AG10803 (cell line): ENCODE measurements around the gene SULF2.

Source experiments
- DNase-seq: peaks from one replicate; pipeline ENCODE4 v3.0.0; 2010; ENCODE audit warnings: low read depth
- H3K4me3 ChIP-seq: 2 replicates; pipeline ENCODE4 v1.5.1; 2011; ENCODE audit warnings: mild to moderate bottlenecking, low read length, control low read depth
- TF ChIP-seq, protein P1 (sequence below): conservative IDR thresholded peaks from 2 replicates; pipeline ENCODE4 v1.5.1; 2011; ENCODE audit warnings: mild to moderate bottlenecking, low read length, control low read depth, inconsistent platforms

SULF2 gene

DNA sequence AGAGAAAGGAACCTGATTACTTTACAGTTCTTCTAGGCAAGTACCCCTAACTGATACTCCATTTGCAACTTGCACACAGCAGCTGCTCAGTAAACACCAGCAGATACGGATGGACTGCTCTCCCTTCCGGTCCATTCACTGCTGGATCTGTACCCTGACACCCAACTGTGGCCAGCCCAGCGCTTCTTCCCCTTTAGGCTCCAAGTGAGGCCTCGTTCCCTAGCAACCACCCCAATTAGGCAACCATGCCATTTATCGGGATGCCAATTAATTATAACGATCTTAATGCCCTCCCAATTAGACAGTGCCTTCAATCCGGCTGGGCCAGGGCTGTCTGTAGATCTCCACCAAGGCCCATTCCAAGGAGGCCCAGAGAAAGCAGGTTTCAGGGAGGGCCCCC lies 3.2 kb downstream of the SULF2 start:
- DNase-seq = no peak
- TF ChIP-seq, protein P1, sequence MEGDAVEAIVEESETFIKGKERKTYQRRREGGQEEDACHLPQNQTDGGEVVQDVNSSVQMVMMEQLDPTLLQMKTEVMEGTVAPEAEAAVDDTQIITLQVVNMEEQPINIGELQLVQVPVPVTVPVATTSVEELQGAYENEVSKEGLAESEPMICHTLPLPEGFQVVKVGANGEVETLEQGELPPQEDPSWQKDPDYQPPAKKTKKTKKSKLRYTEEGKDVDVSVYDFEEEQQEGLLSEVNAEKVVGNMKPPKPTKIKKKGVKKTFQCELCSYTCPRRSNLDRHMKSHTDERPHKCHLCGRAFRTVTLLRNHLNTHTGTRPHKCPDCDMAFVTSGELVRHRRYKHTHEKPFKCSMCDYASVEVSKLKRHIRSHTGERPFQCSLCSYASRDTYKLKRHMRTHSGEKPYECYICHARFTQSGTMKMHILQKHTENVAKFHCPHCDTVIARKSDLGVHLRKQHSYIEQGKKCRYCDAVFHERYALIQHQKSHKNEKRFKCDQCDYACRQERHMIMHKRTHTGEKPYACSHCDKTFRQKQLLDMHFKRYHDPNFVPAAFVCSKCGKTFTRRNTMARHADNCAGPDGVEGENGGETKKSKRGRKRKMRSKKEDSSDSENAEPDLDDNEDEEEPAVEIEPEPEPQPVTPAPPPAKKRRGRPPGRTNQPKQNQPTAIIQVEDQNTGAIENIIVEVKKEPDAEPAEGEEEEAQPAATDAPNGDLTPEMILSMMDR = no peak
- H3K4me3 ChIP-seq = no peak overlapping the region

DNA sequence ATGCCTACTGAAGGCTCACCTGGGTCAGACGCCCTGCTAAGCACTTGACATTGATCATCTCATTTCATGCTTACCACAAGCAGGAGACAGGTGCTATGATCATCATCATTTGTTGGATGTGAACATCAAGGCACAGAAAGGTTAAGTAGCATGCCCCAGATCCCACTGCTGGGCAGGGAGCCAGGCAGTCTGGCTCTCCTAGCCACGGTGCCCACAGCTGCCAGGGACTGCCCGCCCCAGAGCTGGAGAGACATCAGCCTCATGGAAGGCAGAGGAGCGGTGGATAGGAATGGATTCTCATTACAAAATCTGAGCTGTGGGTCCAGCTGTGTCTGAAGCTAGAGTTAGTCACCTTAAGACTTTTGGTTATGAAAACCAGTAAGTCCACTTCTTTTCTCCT lies 3.6 kb downstream of the SULF2 start:
- TF ChIP-seq, protein P1 = no peak
- DNase-seq = no peak

GRCh38 chr20:47780720-47781389 lies 4.4 kb downstream of the SULF2 start:
- TF ChIP-seq, protein P1 = no peak
- no peak for DNase-seq
- H3K4me3 ChIP-seq = no peak overlapping the region

More for the DNA sequence above, 3.6 kb downstream of the SULF2 start:
- no peak overlapping the region for H3K4me3 ChIP-seq

- H3K4me3 ChIP-seq = no peak overlapping the region
- peak; percentile 91 for DNase-seq
- TF ChIP-seq, protein P1 = no peak
Measured at GRCh38 chr20:47778398-47779354, 6.6 kb downstream of the SULF2 start.

DNA sequence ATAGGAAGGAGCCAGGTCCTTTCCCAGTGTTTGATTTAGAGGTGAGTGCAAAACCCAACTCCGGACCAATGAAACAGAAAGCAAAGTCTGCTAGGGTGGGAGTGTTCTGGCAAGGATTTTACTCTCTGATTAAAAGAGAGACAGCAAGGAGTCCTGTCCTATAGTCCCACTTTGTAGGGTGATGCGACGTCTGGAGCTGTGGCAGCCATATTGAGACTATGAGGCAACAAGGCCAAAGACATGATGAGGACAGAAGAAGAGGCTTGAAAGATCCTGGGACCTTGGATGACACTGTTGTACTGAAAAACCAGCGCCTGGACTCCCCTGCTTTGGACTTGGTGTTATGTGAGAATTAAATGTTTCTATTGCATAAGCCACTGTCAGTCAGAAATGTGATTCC lies 8.1 kb downstream of the SULF2 start:
- no peak overlapping the region for H3K4me3 ChIP-seq
- DNase-seq = no peak
- TF ChIP-seq, protein P1 = no peak

GRCh38 chr20:47776639-47777038 lies 8.6 kb downstream of the SULF2 start:
- TF ChIP-seq, protein P1 = no peak
- no peak for DNase-seq
- H3K4me3 ChIP-seq = no peak overlapping the region
